ENCODE data around the gene HMGB2.

The HMGB2 gene

GRCh38 chr4:173343832-173344397, 9.8 kb upstream of the HMGB2 start:
- in situ Hi-C loops (cut with MboI; ENCODE audit: low pct_unique_long_range_greater_than_20kb, low sequenced_read_pairs): no loop called here

GRCh38 chr4:173337463-173337862, 3.3 kb upstream of the HMGB2 start:
- in situ Hi-C loops (cut with MboI; ENCODE audit: low pct_unique_long_range_greater_than_20kb, low sequenced_read_pairs): no loop called here
- DNase-seq: no peak

More at GRCh38 chr4:173343832-173344397, 9.8 kb upstream of the HMGB2 start:
- no peak for DNase-seq

DNA sequence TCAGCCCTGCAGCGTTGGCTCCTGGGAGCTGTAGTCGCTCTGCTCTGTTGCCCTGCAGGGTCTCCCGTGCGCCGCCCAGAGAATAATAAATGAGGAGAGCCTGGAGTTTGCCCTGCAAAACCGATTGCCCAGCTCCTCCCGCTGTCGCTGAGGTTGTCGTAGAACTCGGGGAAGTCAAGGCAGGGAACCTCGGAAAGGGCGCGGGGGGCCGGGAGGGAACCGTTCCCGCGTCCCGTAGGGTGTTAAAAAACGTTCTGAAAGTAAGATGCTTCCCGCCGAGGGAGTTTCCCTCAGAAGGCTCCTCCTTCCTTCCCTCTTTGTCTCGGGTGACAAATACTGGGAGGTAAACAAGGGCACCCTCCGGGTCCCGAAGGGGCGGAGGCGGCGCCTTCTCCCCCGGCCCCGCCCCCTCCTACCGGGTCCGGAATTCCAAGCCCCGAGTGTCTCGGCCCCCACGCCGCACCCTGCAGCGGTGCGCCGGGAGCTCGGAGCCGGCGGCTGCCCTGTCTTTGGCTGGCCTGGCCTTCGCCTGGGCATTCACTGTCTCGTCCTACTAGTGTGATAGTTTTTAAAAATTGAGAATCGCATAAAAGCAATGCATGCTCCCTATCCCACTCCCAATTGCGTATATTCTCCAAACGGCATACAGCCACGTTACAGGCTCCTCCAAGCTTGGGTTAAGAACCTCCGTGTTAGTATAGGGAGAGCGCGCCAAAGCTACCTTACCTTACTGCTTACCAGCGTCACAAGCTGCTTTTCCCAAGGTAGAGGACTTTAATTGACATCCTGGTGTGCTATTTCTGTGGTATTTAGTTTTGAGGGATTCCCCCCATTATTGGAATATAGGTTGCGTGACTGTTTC, 964 bp upstream of the HMGB2 start:
- in situ Hi-C loops (cut with MboI; ENCODE audit: low pct_unique_long_range_greater_than_20kb, low sequenced_read_pairs): no loop called here
- peak; percentile 93 for DNase-seq

- no peak for DNase-seq
- in situ Hi-C loops (cut with MboI; ENCODE audit: low pct_unique_long_range_greater_than_20kb, low sequenced_read_pairs): no loop called here
These were observed 487 bp downstream of the HMGB2 start for GRCh38 chr4:173333658-173334084.

GRCh38 chr4:173332963-173333657, 1.0 kb downstream of the HMGB2 start:
- in situ Hi-C loops (cut with MboI; ENCODE audit: low pct_unique_long_range_greater_than_20kb, low sequenced_read_pairs): no loop called here
- peak; percentile 45 for DNase-seq

GRCh38 chr4:173332021-173332487, 2.1 kb downstream of the HMGB2 start:
- in situ Hi-C loops (cut with MboI; ENCODE audit: low pct_unique_long_range_greater_than_20kb, low sequenced_read_pairs): no loop called here
- DNase-seq: peak; percentile 48

DNA sequence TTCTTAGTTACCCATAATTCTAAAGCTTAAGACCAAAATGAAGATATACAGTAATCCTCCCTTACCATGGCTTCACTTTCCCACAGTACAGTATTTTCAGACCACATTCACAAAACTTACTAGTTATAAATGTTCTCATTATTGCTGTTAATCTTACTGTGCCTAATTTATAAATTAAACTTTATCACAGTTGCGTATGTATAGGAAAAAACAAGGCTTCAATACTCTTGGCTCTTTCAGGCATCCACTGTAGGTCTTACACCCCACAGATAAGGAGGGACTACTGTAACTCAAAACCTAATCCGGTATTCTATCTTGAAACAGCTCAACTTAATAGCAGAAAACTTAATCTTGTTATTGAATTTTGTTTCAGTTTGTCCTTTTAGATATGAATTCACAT, 3.6 kb downstream of the HMGB2 start:
- no peak for DNase-seq
- in situ Hi-C loops (cut with MboI; ENCODE audit: low pct_unique_long_range_greater_than_20kb, low sequenced_read_pairs): no loop called here

- no peak for DNase-seq
- in situ Hi-C loops (cut with MboI; ENCODE audit: low pct_unique_long_range_greater_than_20kb, low sequenced_read_pairs): no loop called here
These were observed 5.8 kb downstream of the HMGB2 start for GRCh38 chr4:173328236-173328901.

- no peak for DNase-seq
- in situ Hi-C loops (cut with MboI; ENCODE audit: low pct_unique_long_range_greater_than_20kb, low sequenced_read_pairs): no loop called here
These were observed 9.0 kb downstream of the HMGB2 start for GRCh38 chr4:173325007-173325736.

DNA sequence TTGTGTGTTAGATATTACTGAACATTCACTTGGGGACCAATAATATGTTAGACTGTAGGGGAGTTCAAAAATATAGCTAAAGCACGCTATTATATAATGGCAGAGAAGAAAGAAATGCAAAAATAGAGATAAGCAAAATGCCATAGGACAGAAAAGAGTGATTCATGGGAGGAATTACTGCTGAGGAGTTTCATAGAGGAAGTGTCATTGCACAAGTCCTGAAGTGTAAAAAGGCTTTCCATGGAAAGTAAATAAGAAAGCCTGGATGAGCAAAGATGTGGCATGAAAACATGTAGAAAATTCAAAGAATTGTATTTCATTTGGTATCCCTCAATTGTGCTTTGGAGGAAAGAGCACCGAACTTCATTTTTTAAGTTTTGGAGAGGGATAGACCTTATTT, 14.5 kb downstream of the HMGB2 start:
- in situ Hi-C loops (cut with MboI; ENCODE audit: low pct_unique_long_range_greater_than_20kb, low sequenced_read_pairs): loop anchor here (10.0 kb wide), 1 partner anchor 95 kb away; no protein-coding TSS in a partner anchor
- peak; percentile 24 for DNase-seq

- DNase-seq: no peak
- in situ Hi-C loops (cut with MboI; ENCODE audit: low pct_unique_long_range_greater_than_20kb, low sequenced_read_pairs): loop anchor here (10.0 kb wide), 1 partner anchor 96 kb away; no protein-coding TSS in a partner anchor
These were observed 15.4 kb downstream of the HMGB2 start for GRCh38 chr4:173318648-173319211.

DNA sequence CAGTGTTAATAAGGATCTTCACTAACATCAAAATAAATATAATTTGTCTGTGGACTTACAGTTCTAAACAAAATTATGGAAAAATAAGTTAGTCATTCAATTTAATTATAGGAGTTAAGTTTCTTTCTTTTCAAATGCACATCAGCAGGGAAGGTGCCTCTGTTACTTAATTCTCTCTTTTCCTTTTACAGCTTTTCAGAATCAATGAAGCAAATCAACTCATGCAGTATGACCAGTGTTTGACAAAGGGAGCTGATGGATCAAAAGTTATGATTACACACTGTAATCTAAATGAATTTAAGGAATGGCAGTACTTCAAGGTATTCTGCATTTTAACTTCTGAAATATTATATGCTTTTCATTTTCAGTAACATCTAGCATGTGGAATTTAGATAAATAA, 15.9 kb downstream of the HMGB2 start:
- in situ Hi-C loops (cut with MboI; ENCODE audit: low pct_unique_long_range_greater_than_20kb, low sequenced_read_pairs): loop anchor here (10.0 kb wide), 1 partner anchor 97 kb away; no protein-coding TSS in a partner anchor
- no peak for DNase-seq

GRCh38 chr4:173317004-173317403, 17.2 kb downstream of the HMGB2 start:
- DNase-seq: peak; percentile 27
- in situ Hi-C loops (cut with MboI; ENCODE audit: low pct_unique_long_range_greater_than_20kb, low sequenced_read_pairs): loop anchor here (10.0 kb wide), 1 partner anchor 98 kb away; no protein-coding TSS in a partner anchor

DNA sequence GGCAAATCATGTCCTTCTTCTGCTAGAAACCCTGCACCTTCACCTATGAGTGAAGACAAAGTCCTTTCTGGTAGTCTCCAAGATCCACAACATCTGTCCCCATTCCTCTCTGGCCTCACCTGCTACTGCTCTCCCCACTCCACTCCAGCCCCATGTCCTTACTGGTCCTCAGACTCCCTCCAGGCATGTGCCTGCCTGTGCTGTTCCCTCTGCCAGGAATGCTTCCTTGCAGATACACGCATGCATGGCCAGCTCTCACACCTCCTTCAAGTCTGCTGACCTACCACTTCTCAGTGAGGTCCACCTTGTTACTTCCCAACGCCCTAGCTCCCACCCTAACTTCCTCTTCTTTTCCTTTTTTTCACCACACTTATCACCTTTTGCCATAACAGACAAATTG, 18.1 kb downstream of the HMGB2 start:
- in situ Hi-C loops (cut with MboI; ENCODE audit: low pct_unique_long_range_greater_than_20kb, low sequenced_read_pairs): loop anchor here (10.0 kb wide), 1 partner anchor 99 kb away; no protein-coding TSS in a partner anchor
- no peak for DNase-seq

DNA sequence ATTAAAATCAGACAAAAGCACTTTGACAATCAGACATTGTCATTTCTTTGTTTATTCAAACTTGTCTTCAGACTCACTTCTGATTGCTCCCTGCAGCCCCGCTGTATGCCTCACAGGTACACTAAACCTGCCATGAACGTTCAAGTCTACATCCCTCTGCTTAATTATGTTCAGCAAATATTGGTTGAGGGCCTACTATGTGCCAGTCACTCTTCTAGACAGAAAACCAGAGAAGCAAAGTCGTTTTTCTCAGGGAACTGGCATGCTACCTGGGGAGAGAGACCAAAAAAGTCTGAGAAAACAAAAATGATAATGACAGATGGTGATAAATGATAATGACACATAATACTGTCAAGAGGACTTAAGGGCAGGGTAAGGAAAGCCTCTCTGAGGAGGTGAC, 19.4 kb downstream of the HMGB2 start:
- no peak for DNase-seq
- in situ Hi-C loops (cut with MboI; ENCODE audit: low pct_unique_long_range_greater_than_20kb, low sequenced_read_pairs): loop anchor here (10.0 kb wide), 1 partner anchor 100 kb away; no protein-coding TSS in a partner anchor

GRCh38 chr4:173311368-173311767, 22.8 kb downstream of the HMGB2 start:
- in situ Hi-C loops (cut with MboI; ENCODE audit: low pct_unique_long_range_greater_than_20kb, low sequenced_read_pairs): loop anchor here (10.0 kb wide), 1 partner anchor 103 kb away; no protein-coding TSS in a partner anchor
- no peak for DNase-seq

GRCh38 chr4:173307778-173308177, 26.4 kb downstream of the HMGB2 start:
- DNase-seq: no peak
- in situ Hi-C loops (cut with MboI; ENCODE audit: low pct_unique_long_range_greater_than_20kb, low sequenced_read_pairs): no loop called here
